Loucy (cell line): ENCODE measurements around the gene DEPDC7.

Experiments used
- EZH2phosphoT487 ChIP-seq: fragments of 200-600 bp; IDR thresholded peaks from 2 replicates; pipeline ENCODE4 v1.6.1; 2018; ENCODE audit warnings: antibody characterized with exemption, mild to moderate bottlenecking, moderate library complexity, borderline replicate concordance
- TF ChIP-seq, protein P1 (sequence below): fragments of 200-600 bp; sonication (generic); conservative IDR thresholded peaks from 2 replicates; pipeline ENCODE4 v1.5.1; 2014; ENCODE audit warnings: mild to moderate bottlenecking, antibody characterized with exemption, low read length

DNA sequence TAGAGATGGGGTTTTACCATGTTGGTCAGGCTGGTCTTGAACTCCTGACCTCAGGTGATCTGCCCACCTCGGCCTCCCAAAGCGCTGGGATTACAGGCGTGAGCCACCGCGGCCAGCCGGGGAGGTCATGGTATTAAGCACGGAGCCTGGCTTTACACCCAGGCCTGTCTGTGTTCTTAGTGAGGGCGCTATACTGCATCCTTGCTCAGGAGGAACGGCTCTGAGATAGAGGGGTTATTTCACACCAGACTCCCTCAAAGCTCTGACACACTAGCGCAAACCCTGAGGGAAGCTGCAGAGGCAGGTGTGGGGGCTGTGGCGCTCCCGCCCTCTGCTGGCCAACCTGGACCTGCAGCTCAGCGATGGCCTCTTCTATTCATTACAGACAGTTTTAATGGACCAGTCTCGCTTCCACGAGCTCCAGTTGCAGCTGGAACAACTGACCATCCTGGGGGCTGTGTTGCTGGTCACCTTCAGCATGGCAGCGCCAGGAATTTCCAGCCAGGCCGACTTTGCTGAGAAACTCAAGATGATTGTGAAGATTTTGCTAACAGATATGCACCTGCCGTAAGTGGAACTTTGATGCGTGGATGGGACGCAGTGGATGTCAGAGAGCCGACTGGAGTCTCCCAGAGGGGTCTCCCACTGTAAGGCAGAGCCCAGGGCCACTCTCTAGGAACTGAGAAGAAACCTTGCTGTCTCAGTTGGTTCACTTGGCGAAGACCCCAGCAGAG is 49.9 kb downstream of the DEPDC7 start:
- TF ChIP-seq, protein P1, sequence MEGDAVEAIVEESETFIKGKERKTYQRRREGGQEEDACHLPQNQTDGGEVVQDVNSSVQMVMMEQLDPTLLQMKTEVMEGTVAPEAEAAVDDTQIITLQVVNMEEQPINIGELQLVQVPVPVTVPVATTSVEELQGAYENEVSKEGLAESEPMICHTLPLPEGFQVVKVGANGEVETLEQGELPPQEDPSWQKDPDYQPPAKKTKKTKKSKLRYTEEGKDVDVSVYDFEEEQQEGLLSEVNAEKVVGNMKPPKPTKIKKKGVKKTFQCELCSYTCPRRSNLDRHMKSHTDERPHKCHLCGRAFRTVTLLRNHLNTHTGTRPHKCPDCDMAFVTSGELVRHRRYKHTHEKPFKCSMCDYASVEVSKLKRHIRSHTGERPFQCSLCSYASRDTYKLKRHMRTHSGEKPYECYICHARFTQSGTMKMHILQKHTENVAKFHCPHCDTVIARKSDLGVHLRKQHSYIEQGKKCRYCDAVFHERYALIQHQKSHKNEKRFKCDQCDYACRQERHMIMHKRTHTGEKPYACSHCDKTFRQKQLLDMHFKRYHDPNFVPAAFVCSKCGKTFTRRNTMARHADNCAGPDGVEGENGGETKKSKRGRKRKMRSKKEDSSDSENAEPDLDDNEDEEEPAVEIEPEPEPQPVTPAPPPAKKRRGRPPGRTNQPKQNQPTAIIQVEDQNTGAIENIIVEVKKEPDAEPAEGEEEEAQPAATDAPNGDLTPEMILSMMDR = peak; percentile 95
- no peak for TF ChIP-seq EZH2phosphoT487
